Dedifferentiated amniotic fluid mesenchymal stem cell (primary cell): ENCODE data around the gene DGKK.
"Not testable (repeated sequence)": the region's sequence is repeated elsewhere in the genome, so short reads cannot be mapped to it uniquely, and the experiment has no call there.

ENCODE experiments used
- DNase-seq: peaks from one replicate; pipeline ENCODE4 v3.0.0-alpha.2; 2016; ENCODE audit errors: extremely low spot score

The DGKK gene

GRCh38 chrX:50431623-50432022 is 39.0 kb downstream of the DGKK start:
- DNase-seq: no peak

DNA sequence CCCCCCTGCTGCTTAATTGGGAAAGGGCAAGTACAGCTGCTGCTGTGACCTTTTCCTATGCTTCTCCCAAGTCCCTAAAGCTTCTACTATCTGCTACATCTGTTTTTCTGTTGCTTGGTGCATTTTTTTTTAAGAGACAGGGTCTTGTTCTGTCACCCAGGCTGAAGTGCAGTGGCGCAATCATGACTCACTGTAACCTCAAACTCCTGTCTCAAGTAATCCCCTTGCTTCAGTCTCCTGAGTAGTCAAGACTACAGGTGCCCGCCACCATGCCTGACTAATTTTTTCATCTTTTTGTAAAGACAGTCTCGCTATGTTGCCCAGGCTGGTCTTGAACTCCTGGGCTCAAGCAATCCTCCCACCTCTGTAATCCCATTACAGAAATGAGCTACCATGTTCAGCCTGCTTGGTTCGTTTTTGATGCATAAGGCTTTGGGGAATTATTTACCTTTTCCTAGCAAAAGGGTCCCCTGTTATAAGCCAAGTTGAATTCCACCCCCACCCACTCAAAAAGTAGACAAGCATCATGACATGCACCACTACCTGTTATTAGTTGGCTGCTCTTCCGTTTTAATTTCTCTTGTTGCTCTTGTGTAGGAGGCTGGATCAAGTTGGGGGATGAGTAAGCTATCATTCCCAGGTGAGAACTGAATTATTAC is 39.6 kb downstream of the DGKK start:
- no peak for DNase-seq

GRCh38 chrX:50428174-50428573 is 42.5 kb downstream of the DGKK start:
- DNase-seq: no peak

DNA sequence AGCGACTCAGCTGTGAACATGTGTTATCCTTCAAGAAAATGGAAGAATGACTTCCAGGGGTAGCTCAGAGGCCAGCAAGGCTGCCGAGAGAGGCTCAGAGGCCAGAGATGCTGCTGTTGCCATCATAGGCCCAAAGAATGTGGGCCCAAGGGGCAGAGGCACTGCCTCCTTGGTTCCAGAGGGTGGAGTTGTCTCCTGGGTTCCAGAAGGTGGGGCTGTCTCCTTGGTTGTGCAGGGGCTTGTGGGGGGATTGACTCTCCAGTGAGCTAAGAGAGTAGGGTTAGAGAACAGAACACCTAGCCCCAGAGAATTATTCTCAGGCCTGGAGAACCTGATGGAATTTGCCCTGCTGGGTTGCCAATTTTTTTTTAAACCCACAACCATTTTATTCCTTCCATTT is 62.6 kb downstream of the DGKK start:
- DNase-seq: no peak

DNA sequence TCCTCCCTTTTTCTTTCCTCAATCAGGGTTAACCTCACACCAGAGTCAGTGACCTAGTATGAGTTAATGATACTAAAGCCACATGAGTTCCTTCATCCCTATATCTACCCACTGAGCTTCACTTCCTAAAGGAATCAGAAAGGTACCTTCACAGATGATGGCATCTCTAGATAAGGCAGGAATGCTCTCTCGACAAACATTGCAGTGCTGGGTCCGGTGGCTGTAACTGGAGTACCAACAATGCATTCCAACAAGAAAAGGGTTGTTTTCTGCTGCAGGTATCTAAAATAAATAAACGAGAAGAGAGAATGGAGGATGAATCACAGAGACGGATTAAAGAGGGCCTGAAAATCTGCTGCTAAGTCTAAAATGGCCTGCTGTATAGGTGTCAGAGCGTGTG is 66.7 kb downstream of the DGKK start:
- DNase-seq: no peak

DNA sequence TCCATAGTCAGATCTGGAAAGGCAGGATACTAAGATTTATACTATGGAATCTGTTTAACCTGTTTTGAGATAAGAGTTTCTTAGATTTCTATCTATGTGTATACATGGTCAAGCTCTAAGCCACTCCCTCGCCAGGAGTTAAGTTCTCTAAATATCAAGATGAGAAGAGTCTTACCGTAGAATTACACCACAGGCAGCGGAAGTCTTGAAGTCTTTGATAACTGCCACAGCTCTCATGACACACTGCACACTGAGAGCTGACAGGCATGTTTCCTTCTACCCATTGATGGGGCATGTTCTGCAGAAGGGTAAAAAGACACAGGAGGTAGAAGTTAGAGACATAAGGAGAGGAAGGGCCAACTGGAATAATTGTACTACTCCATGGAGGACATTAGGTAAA is 67.7 kb downstream of the DGKK start:
- DNase-seq: no peak

GRCh38 chrX:50393902-50394301 is 76.7 kb downstream of the DGKK start:
- no peak for DNase-seq

DNA sequence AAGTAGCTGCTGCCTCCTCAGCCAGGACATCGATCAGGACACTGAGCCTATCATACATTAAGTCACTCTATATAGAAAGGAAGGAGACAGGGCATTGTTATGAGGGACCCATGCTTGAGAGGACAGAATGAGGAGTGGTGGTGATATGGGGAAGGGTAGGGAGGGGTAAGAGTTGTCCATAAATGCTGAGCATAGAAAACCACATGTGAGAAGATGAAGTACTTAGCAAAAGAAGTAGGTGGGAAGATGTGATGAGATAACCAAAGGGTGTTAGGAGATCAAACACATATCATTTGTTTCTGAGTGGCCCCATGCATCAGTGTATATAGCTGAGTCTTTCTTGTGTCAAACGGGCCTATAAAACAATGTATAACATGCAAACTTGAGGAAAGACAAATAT is 84.1 kb downstream of the DGKK start:
- DNase-seq: no peak

DNA sequence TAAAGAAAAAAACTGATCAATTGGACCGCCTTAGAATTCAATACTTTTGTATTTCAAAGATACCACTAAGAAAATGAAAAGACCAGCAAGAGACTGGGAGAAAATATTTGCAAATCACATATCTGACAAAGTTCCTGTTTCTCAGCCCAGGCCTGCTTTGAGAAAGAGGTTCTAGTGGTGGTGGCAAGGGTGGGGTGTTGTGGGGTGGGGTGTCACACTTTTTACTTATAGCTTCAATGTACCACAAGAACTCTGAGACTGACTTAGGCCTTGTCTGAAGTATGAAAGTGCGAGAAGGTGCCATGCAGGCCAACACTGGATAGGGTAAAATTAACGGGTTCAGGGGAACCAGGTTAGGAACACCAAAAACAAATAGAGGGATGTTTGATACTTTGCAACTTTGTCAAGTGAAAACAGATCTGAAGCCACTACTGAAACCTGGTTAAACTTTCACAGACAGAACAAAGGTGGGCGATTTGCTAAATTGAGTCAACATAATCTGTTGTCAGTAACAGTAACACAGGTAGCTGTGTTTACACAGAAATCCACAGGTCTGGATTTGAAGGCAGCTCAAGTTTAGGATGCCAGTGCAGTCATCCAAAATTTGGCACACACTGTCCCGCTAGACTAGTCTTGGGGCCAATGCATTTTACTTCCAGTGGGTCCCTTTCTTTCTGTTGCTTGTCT is 88.8 kb downstream of the DGKK start:
- no peak for DNase-seq

DNA sequence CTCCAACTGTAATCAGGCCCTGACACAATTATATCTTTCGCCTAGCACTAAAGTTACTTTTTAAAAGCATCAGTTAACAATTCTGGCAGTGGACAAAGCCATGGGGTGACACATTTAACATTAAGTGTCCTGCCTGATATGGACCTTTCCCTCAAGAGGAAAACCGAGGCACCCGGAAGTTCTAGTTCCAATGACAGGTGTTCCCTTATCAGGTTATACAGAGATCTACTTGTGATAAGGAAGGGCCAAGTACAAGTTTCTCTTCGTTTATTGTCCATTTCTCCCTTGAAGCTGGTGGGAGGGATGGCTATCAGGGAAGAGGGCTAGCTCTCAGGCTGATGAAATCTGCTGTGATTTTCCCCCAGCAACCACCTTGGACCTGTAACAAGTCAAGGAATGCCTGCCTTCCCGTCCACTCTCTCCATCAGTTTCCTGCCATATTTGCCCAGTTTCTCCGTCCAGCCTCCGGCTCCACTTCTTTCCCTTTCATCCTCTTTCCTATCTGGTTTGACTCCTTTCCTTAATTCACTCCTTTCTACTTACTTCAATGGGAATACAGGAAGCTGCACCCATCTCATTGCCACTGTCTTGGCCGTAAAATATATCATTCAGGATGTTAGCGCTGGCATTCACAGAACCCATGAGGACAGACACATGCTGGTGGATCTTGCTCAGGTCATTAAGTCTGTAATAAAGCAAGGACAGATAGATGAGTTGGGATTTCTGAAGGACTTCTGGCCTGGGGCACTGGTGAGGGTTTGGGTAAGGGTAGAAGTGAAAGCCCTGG is 95.0 kb downstream of the DGKK start:
- no peak for DNase-seq

DNA sequence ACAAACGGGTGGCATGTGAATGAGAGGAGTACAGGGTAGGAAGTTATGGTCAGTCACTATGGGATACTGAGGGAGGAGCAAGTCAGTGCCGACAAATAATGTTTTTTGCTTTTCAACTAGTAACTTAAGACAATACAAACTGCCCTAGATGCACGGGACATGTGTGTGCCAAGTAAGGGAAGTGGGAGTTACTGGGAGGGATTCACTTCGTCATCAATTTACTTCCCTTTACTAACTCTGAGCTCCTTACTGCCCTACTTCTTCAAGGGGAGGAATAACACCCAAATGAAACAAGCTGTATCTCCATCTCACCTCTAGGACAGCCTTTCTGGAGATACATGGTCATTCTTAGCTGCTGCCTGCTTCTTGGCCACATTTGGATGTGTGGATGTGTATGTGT is 97.7 kb downstream of the DGKK start:
- DNase-seq: no peak

- DNase-seq: no peak
Measured at GRCh38 chrX:50343917-50344316, 126.7 kb downstream of the DGKK start.

DNA sequence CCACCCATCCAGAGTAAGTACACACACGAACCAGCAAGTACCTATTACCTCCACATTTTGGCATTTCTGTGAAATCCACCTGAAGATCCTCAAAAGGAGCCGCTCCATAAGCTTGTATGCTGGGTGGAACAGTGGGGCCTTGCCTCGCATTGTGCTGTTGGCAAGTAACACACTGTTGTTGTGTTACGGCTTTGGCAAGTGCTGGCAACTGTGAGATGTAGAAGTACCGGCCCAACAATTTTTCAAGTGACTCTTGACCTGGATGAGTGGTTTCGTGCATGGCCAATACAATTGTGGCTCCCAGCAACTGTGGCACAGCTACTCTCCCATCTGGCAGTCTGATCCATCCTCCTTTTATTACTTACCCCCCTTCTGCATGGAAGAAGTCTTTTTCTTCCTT is 137.3 kb downstream of the DGKK start:
- DNase-seq: no peak

GRCh38 chrX:50332668-50333067 is 138.0 kb downstream of the DGKK start:
- not testable (repeated sequence) for DNase-seq

DNA sequence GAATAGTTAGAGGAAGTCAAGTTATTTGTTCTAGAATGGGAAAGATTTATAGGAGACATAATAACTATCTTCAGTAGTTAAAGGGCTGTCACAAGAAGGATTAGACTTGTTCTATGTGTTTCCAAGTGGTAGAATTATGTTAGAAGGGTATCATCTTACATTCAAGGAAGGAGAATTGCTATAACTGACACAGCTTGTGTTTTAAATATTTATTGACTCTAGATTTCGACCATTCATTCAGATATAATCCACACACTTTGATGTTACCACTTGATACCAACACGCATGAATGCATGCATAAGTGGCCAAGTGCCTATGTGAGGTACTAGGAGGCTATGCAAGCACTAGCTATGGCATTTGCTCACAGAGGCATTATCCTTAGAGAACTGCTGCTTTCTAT is 143.4 kb downstream of the DGKK start:
- DNase-seq: no peak
